SW480 (cell line): ENCODE results near the gene PBOV1.

Experiments used
- DNase-seq: peaks from one replicate; pipeline ENCODE4 v3.0.0-alpha.2; 2016; ENCODE audit warnings: low spot score

The PBOV1 gene

GRCh38 chr6:138218449-138218848 lies at the start of gene PBOV1:
PBOV1 (minus strand) TSS chr6:138218491; CDS start chr6:138218395, 96 bp downstream.
- no peak for DNase-seq

- no peak for DNase-seq
These were observed 47.8 kb upstream of the PBOV1 start for GRCh38 chr6:138266095-138266494.

DNA sequence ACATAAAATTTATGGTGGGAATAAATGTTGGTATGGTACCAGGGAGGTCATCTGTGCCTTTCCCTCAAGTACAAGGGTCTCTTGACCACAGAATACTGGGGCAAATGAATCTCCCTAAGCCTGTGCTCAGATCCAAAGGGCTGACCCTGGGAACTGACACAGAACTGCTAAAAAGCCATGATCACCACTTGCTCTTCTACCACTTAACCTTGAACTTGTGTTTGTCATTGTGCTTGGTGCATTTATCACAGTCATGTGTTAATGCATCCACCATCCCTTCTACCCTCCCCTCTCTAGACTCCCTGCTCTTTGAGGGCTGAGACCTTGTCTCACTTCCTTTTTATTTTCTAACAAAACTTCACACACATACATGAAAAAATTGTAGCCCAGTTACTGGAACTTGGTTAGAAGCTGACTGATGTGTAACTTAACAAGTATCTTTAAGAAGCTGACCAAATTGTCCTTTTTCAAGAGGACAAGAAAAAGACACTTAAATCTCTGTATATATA lies 46.1 kb upstream of the PBOV1 start:
- DNase-seq, result no peak

GRCh38 chr6:138263963-138264362 lies 45.7 kb upstream of the PBOV1 start:
- no peak for DNase-seq

- no peak for DNase-seq
These were observed 43.0 kb upstream of the PBOV1 start for GRCh38 chr6:138261116-138261780.

- DNase-seq, result no peak
These were observed 40.7 kb upstream of the PBOV1 start for GRCh38 chr6:138258991-138259390.

- no peak for DNase-seq
These were observed 39.9 kb upstream of the PBOV1 start for GRCh38 chr6:138258197-138258596.

DNA sequence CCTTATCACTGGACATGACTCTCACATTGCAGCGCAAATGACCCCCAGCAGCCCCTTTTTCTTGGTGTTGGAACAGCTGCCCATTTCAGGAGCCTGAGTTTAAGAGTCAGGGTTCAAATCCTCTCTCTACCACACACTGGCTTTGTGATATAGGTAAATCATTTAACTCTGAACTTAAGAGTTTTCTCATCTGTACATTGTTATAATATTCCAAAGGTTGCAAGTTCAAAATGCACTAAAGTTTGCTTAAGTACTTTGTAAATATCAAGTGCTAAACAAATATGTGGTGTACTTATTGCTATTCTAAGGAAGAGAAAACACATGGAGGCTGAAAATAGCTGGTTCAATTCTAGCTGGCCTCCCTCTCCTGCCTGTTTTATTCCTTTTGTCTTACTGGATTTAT lies 39.3 kb upstream of the PBOV1 start:
- DNase-seq, result no peak

DNA sequence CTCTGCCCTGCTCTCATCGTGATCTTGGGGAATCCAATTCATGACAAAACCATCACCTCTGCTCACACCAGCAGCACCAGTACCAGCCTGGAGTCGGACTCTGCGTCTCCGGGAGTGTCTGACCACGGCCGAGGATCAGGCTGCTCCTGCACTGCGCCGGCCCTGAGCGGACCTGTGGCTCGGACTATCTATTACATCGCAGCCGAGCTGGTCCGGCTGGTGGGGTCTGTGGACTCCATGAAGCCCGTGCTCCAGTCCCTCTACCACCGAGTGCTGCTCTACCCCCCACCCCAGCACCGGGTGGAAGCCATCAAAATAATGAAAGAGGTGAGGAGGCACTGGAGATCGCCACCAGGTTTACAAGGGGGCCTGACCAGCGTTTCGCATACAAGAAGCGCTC lies 37.2 kb upstream of the PBOV1 start:
- DNase-seq, result no peak

DNA sequence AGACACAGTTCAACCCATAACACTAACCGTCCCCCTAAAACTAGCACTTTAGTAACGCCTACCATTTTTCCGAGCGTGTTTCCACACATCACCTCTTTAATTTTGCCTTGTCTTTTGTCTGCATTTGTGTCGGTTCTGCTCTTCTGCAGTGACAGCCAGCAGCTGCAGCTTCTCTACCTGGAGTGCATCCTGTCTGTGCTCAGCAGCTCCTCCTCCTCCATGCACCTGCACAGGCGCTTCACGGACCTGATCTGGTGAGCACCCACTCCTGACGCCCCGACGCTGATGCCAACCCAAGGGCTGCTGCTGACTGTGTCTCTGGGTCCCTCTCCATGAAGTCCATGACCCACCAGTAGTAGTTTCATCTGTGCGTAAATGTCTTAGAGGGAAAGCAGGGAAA lies 35.4 kb upstream of the PBOV1 start:
- DNase-seq, result no peak

DNA sequence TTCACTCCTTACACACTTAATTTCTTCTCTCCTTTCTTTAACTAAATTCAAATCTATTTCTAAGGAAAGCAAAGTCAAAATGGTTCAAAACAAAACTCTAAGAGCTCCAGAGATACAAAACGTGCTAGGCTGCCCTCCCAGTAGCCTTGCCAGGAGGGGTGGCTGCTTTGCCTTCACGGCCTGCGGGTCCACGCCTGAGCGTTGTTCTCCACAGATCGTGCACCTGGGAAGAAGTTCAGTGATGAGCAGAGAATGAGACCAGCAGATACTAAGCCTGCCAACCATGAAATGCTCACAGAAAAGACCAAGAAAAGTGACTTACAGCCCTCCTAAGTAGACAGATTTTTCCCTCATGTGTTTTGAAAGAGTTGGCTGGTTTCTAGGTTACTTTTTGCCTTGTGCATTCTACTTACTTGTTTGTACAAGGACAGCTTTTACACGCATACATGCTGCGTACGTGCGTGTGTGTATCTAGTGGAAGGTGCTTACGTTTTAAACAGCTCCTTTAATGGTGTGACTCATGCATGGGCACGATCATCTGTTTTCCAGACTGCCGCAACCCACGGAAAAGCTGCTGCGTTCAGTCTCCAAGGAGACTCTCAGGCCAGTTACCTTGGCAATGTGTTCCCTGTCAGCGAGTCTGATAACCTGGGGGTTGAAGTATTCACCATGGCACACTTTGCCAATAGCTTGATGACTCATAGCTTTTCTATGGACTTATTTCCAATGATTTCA lies 32.4 kb upstream of the PBOV1 start:
- no peak for DNase-seq

DNA sequence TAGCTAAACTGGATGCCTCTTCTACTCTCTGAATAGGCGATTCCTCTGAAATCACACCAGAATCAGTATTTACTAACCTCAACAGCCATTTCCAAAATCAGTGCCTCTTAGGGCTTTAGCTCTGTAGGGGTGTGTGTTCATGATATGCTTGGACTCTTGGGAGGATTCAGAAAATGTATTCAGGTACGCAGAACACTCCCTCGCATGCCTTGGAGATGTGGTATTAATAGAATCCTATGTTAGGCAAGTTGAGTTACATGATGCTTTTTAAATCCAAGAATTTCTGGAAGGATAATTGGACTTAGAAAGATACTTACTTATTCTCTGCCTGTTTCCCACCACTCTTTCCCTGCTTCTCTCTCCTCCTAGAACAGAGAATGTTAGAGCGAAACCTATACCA lies 31.8 kb upstream of the PBOV1 start:
- no peak for DNase-seq

DNA sequence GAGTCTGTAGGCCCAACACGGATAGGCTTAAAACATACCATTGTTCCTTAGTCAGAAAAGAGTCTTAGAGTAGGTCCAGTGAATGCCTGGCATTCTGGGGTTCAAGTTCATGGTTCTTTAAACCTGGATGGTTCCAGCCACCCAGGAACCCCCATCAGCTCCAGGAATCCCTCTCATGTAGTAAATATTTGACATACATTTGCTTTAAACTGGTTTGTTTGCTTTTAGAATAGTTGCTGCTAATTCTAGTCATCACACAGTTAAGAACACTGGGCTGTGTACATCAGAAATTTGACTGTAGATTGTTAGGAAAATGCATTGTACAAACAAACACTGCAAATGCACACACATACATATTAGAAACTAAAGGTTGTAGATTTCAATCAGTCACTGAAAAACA lies 30.6 kb upstream of the PBOV1 start:
- no peak for DNase-seq

- DNase-seq, result no peak
These were observed 29.7 kb upstream of the PBOV1 start for GRCh38 chr6:138248011-138248410.

DNA sequence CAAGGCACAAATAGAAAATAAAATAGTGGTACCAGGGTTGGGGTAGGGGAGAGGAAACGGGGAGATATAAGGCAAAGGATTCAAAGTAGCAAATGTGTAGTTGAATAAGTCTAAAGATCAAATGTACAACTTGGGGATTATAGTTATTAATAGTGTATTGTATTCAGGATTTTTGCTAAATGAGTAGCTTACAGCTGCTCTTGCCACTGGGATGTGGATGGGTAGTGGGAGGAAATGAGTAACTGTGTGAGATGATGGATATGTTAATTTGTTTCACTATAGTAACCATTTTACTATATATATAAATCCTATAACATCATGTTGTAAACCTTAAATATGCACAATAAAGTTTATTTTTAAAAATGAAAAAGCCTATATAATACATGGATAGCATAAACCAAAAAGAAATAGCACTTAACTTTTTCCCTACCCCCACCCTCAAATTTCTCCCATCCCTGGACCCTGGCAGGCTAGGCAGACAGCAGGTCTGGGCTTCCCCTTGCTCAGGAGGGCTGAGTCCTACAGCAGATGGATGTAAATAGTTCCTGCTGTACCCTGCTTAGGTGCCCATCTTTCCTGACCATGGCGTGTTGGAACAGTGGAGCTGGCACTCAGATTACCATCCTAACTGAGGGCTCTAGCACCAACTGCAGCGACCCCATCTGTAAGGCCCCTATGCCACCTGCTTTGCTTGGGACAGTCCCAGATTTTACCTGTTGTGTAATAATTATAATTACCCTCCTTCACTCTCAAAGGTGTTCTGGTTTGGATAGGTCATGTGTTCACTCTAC lies 28.6 kb upstream of the PBOV1 start:
- DNase-seq, result no peak

DNA sequence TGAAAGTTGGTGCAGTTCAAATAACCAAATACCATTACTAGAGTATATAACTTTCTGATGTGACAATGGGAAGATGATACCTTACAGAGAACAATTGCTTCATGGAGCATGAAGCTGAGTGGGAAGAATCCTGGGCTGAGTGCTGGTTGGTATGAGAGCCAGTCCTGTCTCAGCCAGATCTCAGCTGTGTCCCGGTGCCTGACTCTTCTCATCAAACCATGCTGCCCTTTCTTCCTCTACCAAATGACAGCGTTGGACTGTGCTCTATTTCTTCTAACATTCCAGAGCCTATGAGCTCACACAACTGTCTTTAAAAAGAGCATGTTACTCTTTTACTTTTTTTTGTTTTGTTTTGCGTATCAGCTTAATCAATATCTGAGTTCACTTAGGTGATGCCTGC lies 27.5 kb upstream of the PBOV1 start:
- DNase-seq, result no peak

DNA sequence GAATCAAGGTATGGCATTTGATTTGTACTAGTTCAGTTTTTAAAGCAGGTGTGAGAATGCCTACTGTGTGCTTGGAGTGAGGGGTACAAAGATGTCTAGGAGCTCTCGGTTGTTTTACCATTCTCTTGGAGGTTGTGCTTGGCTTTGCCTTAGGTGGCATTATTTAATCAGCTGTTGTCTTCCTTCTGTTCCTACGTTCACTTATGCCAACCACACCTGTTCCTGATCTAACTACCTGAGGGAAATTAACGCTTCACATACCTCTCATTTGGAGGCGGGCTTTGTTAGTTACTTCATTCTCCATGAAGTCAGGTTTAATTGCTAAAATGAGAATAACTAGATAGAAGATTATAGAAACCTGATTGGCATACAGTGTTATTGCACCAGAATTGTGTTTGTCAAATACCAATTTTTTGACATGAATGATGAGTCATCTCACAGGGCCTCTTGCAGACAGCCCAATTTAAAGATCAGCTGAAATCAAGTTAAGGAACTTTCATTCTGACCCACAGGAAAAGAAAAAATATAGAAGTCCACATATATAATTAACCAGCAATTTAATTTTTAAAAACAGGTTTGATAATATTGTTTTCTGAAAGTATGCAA lies 24.8 kb upstream of the PBOV1 start:
- DNase-seq, result no peak

- DNase-seq, result no peak
These were observed 23.6 kb upstream of the PBOV1 start for GRCh38 chr6:138241934-138242333.

GRCh38 chr6:138241381-138241780 lies 23.1 kb upstream of the PBOV1 start:
- DNase-seq, result no peak

GRCh38 chr6:138240476-138241245 lies 22.4 kb upstream of the PBOV1 start:
- no peak for DNase-seq

DNA sequence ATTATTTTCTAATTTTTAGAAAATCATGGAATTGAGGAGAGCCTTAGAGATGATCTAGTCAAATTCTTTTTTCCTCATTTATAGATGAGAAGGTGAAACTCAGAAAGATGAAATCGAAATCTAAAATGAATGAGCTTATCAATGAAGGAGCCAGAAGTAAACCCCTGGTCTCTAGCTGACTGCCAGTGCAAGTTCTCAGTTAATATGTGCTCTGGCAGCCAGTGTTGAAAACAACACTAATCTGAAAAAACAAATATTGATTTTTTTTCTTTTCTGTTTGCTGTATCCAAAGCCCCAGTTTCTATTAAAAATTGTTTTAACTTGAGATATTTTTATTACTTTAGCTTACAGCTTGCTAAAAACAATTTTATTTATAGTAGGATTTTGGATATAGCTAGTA lies 21.5 kb upstream of the PBOV1 start:
- DNase-seq, result no peak

DNA sequence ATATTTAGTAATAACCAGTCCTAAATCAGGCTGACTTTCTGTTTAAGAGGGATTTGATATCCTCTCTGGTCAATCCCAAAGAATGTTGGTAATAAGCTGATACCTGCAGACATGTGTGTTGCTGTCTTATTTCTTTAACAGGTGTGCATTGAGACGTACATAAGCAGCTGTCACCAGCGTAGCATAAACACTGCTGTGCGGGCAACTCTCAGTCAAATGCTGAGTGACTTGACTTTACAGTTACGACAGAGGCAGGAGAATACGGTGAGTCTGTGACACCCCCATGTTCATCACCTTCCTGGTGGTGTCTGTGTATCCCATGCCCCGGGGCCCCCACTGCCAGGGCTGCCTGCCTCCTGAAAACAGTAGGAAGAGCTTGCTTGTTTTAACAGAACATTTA lies 20.1 kb upstream of the PBOV1 start:
- no peak for DNase-seq
